Type B pancreatic cell (in vitro differentiated cells): ENCODE results near the gene ST8SIA4. TPM values are rescaled to one million over a fixed set of nuclear protein-coding genes. Genes with fewer than 3 reads are reported as not detected.

ENCODE experiments used
- DNase-seq: peaks from one replicate; pipeline ENCODE4 v3.0.0; 2021; ENCODE audit warnings: mixed read lengths; ENCODE audit not compliant: unreplicated experiment; ENCODE audit errors: extremely low spot score
- H3K27ac Mint-ChIP-seq: 2 replicates; pipeline ENCODE4 v1.8.0; 2021; ENCODE audit warnings: mild to moderate bottlenecking, mixed read lengths
- H3K27me3 Mint-ChIP-seq: 2 replicates; pipeline ENCODE4 v1.8.0; 2021; ENCODE audit warnings: mixed read lengths
- H3K36me3 Mint-ChIP-seq: 2 replicates; pipeline ENCODE4 v1.8.0; 2021; ENCODE audit warnings: mixed read lengths
- H3K4me1 Mint-ChIP-seq: one replicate; pipeline ENCODE4 v1.8.0; 2021; ENCODE audit warnings: mixed read lengths; ENCODE audit not compliant: unreplicated experiment
- H3K4me3 Mint-ChIP-seq: 2 replicates; pipeline ENCODE4 v1.8.0; 2021; ENCODE audit warnings: mild to moderate bottlenecking, mixed read lengths
- H3K9me3 Mint-ChIP-seq: 2 replicates; pipeline ENCODE4 v1.8.0; 2021; ENCODE audit warnings: mixed read lengths
- CTCF ChIP-seq: fragments of 200-600 bp; sonication (generic); conservative IDR thresholded peaks from 2 replicates; pipeline ENCODE4 v1.5.0; 2021; ENCODE audit warnings: antibody characterized with exemption, mild to moderate bottlenecking
- total RNA-seq: library from RNA; stranded (reverse); gene quantifications from 2 replicates; pipeline ENCODE4 v1.2.1, GENCODE V29; 2021; ENCODE audit warnings: low replicate concordance

The ST8SIA4 gene
- total RNA-seq, 1 donor from 2014 or later: 18.0 TPM

DNA sequence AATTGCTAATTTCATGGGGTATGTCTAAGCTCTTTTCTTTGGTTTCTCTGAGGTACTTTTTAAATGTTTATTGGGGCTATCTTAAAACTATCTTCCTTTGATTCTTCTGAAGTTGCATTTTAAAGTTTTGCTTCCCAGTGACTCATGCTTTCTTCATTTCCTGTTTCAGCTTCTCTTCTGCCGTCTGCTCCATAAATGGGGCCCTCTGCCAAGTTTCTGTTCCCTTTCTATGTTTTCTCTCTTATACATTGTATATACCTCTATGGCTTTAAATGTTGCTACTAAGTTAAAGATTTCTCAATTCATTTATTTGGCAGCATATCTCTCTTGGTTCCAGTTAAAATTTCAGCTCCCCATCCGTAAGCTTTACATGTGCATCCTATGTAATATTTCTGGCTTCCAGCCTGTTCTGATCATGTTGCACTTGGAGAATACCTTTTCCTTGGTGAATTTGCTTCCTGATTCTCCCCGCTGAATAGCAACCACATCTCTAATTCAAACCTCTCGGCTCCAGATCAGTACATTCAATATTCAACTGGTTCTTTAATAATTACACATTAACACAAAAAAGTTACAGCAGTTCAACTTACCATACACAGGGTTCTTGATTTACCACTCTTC lies 125.3 kb downstream of the ST8SIA4 start:
- H3K27me3 Mint-ChIP-seq: no peaks in the 10 kb centered on the region
- no peaks in the 10 kb centered on the region for H3K9me3 Mint-ChIP-seq
- no peak overlapping the region for H3K27ac Mint-ChIP-seq
- peaks cover 10% of the 10 kb centered on the region for H3K4me1 Mint-ChIP-seq
- no peak overlapping the region for H3K4me3 Mint-ChIP-seq
- no peak for TF ChIP-seq CTCF
- H3K36me3 Mint-ChIP-seq: no peaks in the 10 kb centered on the region
- no peak for DNase-seq

DNA sequence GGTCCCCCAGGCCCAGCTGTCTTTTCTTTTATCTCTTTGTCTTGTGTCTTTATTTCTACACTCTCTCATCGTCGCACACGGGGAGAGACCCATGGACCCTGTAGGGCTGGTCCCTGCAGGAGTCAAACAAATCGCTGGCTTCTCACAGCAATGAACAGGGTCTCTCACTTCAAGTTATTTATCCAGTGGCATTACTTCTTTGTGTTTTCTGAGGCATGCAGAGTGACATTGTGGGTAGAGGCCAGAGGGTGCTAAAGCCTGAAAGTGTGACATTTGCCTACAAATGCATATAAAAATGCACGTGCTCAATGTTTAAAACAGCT lies 127.6 kb downstream of the ST8SIA4 start:
- no peaks in the 10 kb centered on the region for H3K27me3 Mint-ChIP-seq
- H3K9me3 Mint-ChIP-seq: no peaks in the 10 kb centered on the region
- H3K4me1 Mint-ChIP-seq: peaks cover 14% of the 10 kb centered on the region
- no peak overlapping the region for H3K27ac Mint-ChIP-seq
- DNase-seq: no peak
- no peak for TF ChIP-seq CTCF
- H3K4me3 Mint-ChIP-seq: no peak overlapping the region
- H3K36me3 Mint-ChIP-seq: no peaks in the 10 kb centered on the region

GRCh38 chr5:100772548-100772947 lies 130.5 kb downstream of the ST8SIA4 start:
- no peaks in the 10 kb centered on the region for H3K27me3 Mint-ChIP-seq
- TF ChIP-seq CTCF: no peak
- no peak overlapping the region for H3K4me3 Mint-ChIP-seq
- no peaks in the 10 kb centered on the region for H3K9me3 Mint-ChIP-seq
- peaks cover 5% of the 10 kb centered on the region for H3K4me1 Mint-ChIP-seq
- no peak for DNase-seq
- peak overlapping the region; percentile 39 for H3K27ac Mint-ChIP-seq
- no peaks in the 10 kb centered on the region for H3K36me3 Mint-ChIP-seq

DNA sequence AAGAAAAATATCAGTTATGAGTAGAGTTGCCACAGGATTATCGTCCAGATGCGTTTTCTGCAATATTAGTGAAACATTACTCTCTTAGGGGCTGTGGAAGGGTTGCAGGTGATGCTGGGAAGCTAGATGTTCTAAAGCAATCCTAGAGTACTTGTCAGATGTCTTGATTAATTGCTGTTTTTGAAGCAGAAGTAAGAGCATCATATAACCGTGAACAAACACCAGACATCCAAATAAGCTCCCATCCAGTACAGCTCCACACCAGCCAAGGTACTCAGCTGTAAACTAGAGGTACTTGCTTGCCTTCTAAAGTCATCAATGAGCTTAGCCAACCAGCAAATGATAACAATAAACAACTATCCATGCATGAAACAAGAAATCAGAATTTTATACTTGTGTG lies 131.1 kb downstream of the ST8SIA4 start:
- no peak overlapping the region for H3K27ac Mint-ChIP-seq
- no peak for DNase-seq
- H3K36me3 Mint-ChIP-seq: no peaks in the 10 kb centered on the region
- H3K27me3 Mint-ChIP-seq: no peaks in the 10 kb centered on the region
- no peak for TF ChIP-seq CTCF
- H3K9me3 Mint-ChIP-seq: no peaks in the 10 kb centered on the region
- peaks cover 4% of the 10 kb centered on the region for H3K4me1 Mint-ChIP-seq
- H3K4me3 Mint-ChIP-seq: no peak overlapping the region

DNA sequence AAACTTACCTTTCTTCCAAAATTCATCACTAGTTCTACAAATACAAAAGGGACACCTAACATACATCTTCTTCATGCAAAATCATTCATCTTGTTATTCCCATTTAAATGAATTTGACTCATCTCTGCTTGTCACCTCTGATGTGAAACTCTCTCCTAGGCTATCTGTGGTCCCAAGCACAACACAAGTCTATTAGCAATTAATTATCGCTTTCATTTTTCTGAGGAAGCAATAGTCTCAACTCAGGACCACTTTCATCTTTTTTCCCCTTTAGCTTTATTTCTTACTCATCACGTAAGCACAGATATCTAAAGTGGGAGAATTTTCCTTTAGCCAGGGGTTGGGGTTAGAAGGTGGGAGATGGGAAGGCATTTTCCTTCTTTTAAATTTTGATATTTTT lies 131.9 kb downstream of the ST8SIA4 start:
- no peaks in the 10 kb centered on the region for H3K9me3 Mint-ChIP-seq
- TF ChIP-seq CTCF: no peak
- no peak overlapping the region for H3K4me3 Mint-ChIP-seq
- H3K27ac Mint-ChIP-seq: no peak overlapping the region
- no peak for DNase-seq
- peaks cover 4% of the 10 kb centered on the region for H3K4me1 Mint-ChIP-seq
- H3K36me3 Mint-ChIP-seq: no peaks in the 10 kb centered on the region
- H3K27me3 Mint-ChIP-seq: no peaks in the 10 kb centered on the region

- no peak overlapping the region for H3K4me3 Mint-ChIP-seq
- H3K36me3 Mint-ChIP-seq: no peaks in the 10 kb centered on the region
- peaks cover 4% of the 10 kb centered on the region for H3K4me1 Mint-ChIP-seq
- H3K9me3 Mint-ChIP-seq: no peaks in the 10 kb centered on the region
- H3K27ac Mint-ChIP-seq: no peak overlapping the region
- no peaks in the 10 kb centered on the region for H3K27me3 Mint-ChIP-seq
- no peak for TF ChIP-seq CTCF
- no peak for DNase-seq
Measured at GRCh38 chr5:100768221-100768620, 134.9 kb downstream of the ST8SIA4 start.
